HepG2 (cell line): ENCODE measurements around the gene PRSS27. TPM values are rescaled to one million over a fixed set of nuclear protein-coding genes. Genes with fewer than 3 reads are reported as not detected.

Experiments
- DR1 ChIP-seq: sonication (generic); formaldehyde crosslinking; IDR thresholded peaks from 2 replicates; pipeline ENCODE4 v1.8.0; 2021; ENCODE audit warnings: mild to moderate bottlenecking, missing genetic modification reagents, inconsistent platforms
- GMEB2 ChIP-seq: IDR thresholded peaks from 2 replicates; pipeline ENCODE4 v1.6.1; 2016; ENCODE audit warnings: missing biosample characterization, missing genetic modification reagents, low read depth
- ZBTB42 ChIP-seq: sonication (generic); formaldehyde crosslinking; IDR thresholded peaks from 2 replicates; pipeline ENCODE4 v1.5.0; 2020; ENCODE audit warnings: mild to moderate bottlenecking, missing genetic modification reagents
- ZFP62 ChIP-seq: sonication (generic); formaldehyde crosslinking; IDR thresholded peaks from 2 replicates; pipeline ENCODE4 v1.4.0; 2020; ENCODE audit warnings: missing genetic modification reagents
- ZNF24 ChIP-seq: fragments of 450-650 bp; IDR thresholded peaks from 2 replicates; pipeline ENCODE4 v1.6.1; 2017; ENCODE audit warnings: antibody characterized with exemption, mild to moderate bottlenecking
- ZNF431 ChIP-seq: sonication (generic); formaldehyde crosslinking; IDR thresholded peaks from 2 replicates; pipeline ENCODE4 v1.9.0; 2022; ENCODE audit warnings: missing genetic modification reagents, low read depth, mild to moderate bottlenecking, borderline replicate concordance
- ZNF550 ChIP-seq: sonication (generic); formaldehyde crosslinking; IDR thresholded peaks from 2 replicates; pipeline ENCODE4 v1.4.0; 2020; ENCODE audit warnings: mild to moderate bottlenecking, missing genetic modification reagents, borderline replicate concordance
- ZNF652 ChIP-seq: IDR thresholded peaks from 2 replicates; pipeline ENCODE4 v1.6.1; 2016; ENCODE audit warnings: low read depth, borderline replicate concordance
- ZNF678 ChIP-seq: sonication (generic); formaldehyde crosslinking; IDR thresholded peaks from 2 replicates; pipeline ENCODE4 v1.4.0; 2020; ENCODE audit warnings: mild to moderate bottlenecking, missing genetic modification reagents
- ZNF775 ChIP-seq: sonication (generic); formaldehyde crosslinking; IDR thresholded peaks from 2 replicates; pipeline ENCODE4 v1.4.0; 2020; ENCODE audit warnings: missing genetic modification reagents, mild to moderate bottlenecking, moderate library complexity, borderline replicate concordance
- ZNF776 ChIP-seq: sonication (generic); formaldehyde crosslinking; IDR thresholded peaks from 2 replicates; pipeline ENCODE4 v1.4.0; 2020; ENCODE audit warnings: mild to moderate bottlenecking, missing genetic modification reagents
- ZNF891 ChIP-seq: sonication (generic); formaldehyde crosslinking; IDR thresholded peaks from 2 replicates; pipeline ENCODE4 v1.5.0; 2020; ENCODE audit warnings: mild to moderate bottlenecking, missing genetic modification reagents
- ZSCAN12 ChIP-seq: sonication (generic); formaldehyde crosslinking; IDR thresholded peaks from 2 replicates; pipeline ENCODE4 v1.9.0; 2021; ENCODE audit warnings: mild to moderate bottlenecking, missing genetic modification reagents
- polyA plus RNA-seq, 8 experiments: library from polyadenylated mRNA; depleted of rRNA in 3 of 8; stranded (reverse) in 7 of 8; unstranded in 1 of 8; fragments of >200 nt; fragmentation: Illumina TruSeq in 4 of 8; extraction: Trizol in 4 of 8; gene quantifications; 2 replicates each; pipeline versions ENCODE4 v1.2.1 to v1.2.3, GENCODE V29; 2011 to 2016; ENCODE audit warnings: low read depth in 4 of 8, missing spikeins in 1 of 8, mixed read lengths in 1 of 8; ENCODE audit not compliant: insufficient read depth in 1 of 8
- total RNA-seq, 5 experiments: library from RNA; depleted of rRNA; stranded (reverse); fragments of >200 nt; fragmentation: Illumina TruSeq; extraction: Trizol; gene quantifications; 2 replicates each; pipeline ENCODE4 v1.2.3, GENCODE V29; 2016; ENCODE audit warnings: low read depth in 1 of 5
- TF ChIP-seq, protein P1 (sequence below): sonication (generic); formaldehyde crosslinking; IDR thresholded peaks from 2 replicates; pipeline ENCODE4 v1.8.0; 2022; ENCODE audit warnings: mild to moderate bottlenecking, missing genetic modification reagents, moderate library complexity
- TF ChIP-seq, protein P2 (sequence below): sonication (generic); formaldehyde crosslinking; IDR thresholded peaks from 2 replicates; pipeline ENCODE4 v1.5.0; 2020; ENCODE audit warnings: missing genetic modification reagents
- TF ChIP-seq, protein P3 (sequence below): sonication (generic); formaldehyde crosslinking; IDR thresholded peaks from 2 replicates; pipeline ENCODE4 v1.4.0; 2020; ENCODE audit warnings: missing genetic modification reagents, borderline replicate concordance
- TF ChIP-seq, protein P4 (sequence below): sonication (generic); formaldehyde crosslinking; IDR thresholded peaks from 2 replicates; pipeline ENCODE4 v1.4.0; 2020; ENCODE audit warnings: mild to moderate bottlenecking, missing genetic modification reagents

PRSS27 gene
- total and polyA plus RNA-seq, 2 of the 13 experiments (the other 11 are each of a cell fraction or from before 2014, with no cell fraction given), result 0.20 to 0.73 TPM

DNA sequence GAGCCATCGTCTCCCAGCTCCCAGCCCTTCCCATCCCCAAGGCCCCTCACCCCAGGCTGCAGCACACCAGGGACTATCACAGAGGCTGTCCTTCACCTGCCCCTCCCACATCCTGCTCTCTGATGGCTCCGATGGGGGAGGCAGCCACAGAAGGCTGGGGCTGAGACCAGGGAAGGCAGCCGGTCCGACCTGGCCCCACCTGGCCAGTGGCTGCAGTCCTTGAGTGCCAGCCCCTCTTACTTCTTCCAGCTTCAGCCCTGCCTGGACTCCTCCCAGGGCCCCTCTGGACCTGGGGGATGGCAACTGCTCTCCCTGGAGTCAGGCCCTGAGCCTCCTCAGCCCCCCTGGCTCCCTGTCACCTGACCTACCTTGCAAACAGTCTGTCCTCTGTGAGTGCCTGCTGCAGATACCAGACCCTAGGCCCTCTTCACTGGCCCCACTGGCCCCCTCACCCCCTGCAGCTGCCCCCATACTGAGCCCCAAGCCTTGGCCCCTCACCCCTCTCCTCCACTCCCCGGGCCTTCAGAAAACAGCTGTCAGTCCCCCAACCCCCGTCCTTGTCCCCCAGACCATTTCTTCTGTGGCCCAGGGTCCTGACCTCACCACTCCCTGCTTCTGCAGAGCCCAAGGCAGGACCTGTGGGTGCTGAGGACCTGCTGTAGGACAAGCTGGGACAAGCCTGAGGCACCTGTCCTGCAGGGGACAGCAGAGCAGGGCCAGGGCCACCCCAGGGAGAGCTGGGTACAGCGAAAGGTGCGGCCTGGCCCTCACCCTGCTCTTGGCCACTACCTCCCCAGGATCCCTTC lies 19.8 kb upstream of the PRSS27 start (continued):
- TF ChIP-seq ZSCAN12 (CRISPR knock-in tag) (no peak), ZNF24 (no peak), ZFP62 (CRISPR knock-in tag) (no peak), ZNF776 (CRISPR knock-in tag) (no peak), ZBTB42 (CRISPR knock-in tag) (no peak), ZNF891 (CRISPR knock-in tag) (no peak), ZNF678 (CRISPR knock-in tag) (no peak), ZNF550 (no peak), DR1 (CRISPR knock-in tag) (no peak), ZNF431 (CRISPR knock-in tag) (no peak), ZNF775 (CRISPR knock-in tag) (no peak), ZNF652 (CRISPR knock-in tag) (no peak), GMEB2 (no peak)
- TF ChIP-seq, protein P1, sequence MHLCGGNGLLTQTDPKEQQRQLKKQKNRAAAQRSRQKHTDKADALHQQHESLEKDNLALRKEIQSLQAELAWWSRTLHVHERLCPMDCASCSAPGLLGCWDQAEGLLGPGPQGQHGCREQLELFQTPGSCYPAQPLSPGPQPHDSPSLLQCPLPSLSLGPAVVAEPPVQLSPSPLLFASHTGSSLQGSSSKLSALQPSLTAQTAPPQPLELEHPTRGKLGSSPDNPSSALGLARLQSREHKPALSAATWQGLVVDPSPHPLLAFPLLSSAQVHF, result no peak
- TF ChIP-seq, protein P2, sequence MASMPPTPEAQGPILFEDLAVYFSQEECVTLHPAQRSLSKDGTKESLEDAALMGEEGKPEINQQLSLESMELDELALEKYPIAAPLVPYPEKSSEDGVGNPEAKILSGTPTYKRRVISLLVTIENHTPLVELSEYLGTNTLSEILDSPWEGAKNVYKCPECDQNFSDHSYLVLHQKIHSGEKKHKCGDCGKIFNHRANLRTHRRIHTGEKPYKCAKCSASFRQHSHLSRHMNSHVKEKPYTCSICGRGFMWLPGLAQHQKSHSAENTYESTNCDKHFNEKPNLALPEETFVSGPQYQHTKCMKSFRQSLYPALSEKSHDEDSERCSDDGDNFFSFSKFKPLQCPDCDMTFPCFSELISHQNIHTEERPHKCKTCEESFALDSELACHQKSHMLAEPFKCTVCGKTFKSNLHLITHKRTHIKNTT, result no peak
- TF ChIP-seq, protein P3, sequence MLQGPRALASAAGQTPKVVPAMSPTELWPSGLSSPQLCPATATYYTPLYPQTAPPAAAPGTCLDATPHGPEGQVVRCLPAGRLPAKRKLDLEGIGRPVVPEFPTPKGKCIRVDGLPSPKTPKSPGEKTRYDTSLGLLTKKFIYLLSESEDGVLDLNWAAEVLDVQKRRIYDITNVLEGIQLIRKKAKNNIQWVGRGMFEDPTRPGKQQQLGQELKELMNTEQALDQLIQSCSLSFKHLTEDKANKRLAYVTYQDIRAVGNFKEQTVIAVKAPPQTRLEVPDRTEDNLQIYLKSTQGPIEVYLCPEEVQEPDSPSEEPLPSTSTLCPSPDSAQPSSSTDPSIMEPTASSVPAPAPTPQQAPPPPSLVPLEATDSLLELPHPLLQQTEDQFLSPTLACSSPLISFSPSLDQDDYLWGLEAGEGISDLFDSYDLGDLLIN (CRISPR knock-in tag), result no peak
- TF ChIP-seq, protein P4, sequence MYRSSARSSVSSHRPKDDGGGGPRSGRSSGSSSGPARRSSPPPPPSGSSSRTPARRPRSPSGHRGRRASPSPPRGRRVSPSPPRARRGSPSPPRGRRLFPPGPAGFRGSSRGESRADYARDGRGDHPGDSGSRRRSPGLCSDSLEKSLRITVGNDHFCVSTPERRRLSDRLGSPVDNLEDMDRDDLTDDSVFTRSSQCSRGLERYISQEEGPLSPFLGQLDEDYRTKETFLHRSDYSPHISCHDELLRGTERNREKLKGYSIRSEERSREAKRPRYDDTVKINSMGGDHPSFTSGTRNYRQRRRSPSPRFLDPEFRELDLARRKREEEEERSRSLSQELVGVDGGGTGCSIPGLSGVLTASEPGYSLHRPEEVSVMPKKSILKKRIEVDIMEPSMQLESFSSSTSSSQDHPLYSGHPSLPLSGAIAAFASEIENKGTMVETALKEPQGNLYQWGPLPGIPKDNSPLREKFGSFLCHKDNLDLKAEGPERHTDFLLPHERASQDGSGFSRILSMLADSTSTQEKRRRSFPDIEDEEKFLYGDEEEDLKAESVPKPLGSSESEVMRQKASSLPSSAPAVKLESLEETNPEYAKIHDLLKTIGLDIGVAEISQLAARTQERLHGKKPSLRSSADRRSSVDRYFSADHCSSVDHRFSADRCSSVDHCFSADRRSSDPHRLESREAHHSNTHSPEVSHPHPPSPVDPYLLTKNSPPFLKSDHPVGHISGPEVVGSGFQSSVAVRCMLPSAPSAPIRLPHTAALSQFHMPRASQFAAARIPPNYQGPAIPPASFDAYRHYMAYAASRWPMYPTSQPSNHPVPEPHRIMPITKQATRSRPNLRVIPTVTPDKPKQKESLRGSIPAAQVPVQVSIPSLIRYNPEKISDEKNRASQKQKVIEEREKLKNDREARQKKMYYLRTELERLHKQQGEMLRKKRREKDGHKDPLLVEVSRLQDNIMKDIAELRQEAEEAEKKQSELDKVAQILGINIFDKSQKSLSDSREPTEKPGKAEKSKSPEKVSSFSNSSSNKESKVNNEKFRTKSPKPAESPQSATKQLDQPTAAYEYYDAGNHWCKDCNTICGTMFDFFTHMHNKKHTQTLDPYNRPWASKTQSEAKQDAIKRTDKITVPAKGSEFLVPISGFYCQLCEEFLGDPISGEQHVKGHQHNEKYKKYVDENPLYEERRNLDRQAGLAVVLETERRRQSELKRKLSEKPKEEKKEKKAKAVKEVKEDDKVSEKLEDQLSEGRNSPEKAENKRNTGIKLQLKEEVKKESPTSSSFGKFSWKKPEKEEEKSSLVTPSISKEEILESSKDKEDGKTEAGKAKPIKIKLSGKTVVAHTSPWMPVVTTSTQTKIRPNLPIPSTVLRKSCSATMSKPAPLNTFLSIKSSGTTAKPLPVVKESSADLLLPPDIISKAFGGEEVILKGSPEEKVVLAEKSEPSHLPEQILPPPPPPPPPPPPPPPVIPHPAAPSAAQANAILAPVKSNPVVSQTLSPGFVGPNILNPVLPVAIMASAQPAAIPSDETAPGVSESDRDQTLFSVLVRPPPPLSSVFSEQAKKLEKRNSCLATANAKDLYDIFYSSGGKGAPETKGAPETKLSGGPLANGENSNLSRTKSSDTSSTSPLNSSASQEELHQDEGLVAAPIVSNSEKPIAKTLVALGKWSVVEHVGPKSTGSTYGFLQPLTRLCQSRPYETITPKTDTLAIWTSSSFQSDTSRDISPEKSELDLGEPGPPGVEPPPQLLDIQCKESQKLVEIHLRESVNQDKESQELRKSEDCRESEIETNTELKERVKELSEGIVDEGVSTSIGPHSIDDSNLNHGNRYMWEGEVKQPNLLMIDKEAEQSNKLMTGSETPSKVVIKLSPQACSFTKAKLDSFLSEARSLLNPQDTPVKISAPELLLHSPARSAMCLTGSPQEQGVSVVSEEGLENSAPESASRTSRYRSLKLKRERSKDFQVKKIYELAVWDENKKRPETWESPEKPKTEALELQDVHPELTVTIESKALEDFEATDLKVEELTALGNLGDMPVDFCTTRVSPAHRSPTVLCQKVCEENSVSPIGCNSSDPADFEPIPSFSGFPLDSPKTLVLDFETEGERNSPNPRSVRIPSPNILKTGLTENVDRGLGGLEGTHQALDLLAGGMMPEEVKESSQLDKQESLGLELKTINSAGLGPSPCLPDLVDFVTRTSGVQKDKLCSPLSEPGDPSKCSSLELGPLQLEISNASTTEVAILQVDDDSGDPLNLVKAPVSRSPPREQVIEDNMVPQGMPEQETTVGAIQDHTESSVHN (CRISPR knock-in tag), result no peak
